Choroid plexus epithelial cell (primary cell): ENCODE results near the gene CEP131.
"Not testable (repeated sequence)": the region's sequence is repeated elsewhere in the genome, so short reads cannot be mapped to it uniquely, and the experiment has no call there.

Source experiments
- DNase-seq: peaks from one replicate; pipeline ENCODE4 v3.0.0-alpha.2; 2010; ENCODE audit warnings: low read depth
- H3K4me3 ChIP-seq: 2 replicates; pipeline ENCODE4 v1.5.1; 2011; ENCODE audit warnings: low read depth, mild to moderate bottlenecking, control low read depth, low read length, moderate library complexity
- CTCF ChIP-seq: conservative IDR thresholded peaks from 2 replicates; pipeline ENCODE4 v1.5.1; 2011; ENCODE audit warnings: low read depth, mild to moderate bottlenecking, control low read depth, inconsistent platforms, low read length, moderate library complexity

The CEP131 gene

DNA sequence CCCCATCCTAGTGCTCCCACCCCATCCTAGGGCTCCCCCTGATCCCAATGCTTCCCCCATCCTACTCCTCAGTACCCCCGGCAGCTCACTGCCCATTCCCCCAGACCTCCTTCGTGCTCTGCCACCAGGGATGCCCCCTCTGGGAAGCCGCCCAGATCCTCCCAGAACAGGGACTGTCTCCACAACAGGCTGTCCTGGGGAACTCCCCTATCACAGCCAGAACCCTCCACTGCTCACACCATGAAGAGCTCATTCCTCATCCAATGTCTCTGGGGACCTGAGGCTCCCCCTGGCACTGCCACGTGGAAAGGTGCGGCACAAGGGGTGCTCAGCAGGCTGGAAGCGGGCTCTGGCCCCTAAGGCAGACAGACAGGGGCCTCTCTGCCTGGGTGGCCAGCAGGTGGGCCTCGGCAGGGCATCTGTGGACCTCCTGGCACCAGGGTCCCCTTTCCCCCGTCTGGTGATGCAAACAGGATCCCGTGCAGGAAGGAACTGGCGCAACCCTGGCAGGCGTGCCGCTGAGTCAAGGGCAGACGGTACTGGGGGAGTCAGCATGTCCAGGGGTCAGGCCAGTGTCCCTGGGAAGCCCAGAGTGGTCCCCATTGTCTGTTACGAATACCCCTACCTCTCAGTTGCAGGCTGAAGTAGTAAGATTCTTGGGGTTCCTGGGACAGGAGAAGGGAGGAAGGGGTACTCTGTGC lies 72.2 kb downstream of the CEP131 start:
- no peak for TF ChIP-seq CTCF
- H3K4me3 ChIP-seq, result no peak overlapping the region

GRCh38 chr17:81148986-81149533 lies 73.7 kb downstream of the CEP131 start:
- no peak overlapping the region for H3K4me3 ChIP-seq
- no peak for TF ChIP-seq CTCF
- no peak for DNase-seq

More for the DNA sequence above, 72.2 kb downstream of the CEP131 start:
- no peak for DNase-seq

- DNase-seq, result no peak
- no peak for TF ChIP-seq CTCF
- no peak overlapping the region for H3K4me3 ChIP-seq
These were observed 74.2 kb downstream of the CEP131 start for GRCh38 chr17:81148571-81148970.

- no peak overlapping the region for H3K4me3 ChIP-seq
- TF ChIP-seq CTCF, result no peak
- no peak for DNase-seq
These were observed 75.1 kb downstream of the CEP131 start for GRCh38 chr17:81147701-81148100.

DNA sequence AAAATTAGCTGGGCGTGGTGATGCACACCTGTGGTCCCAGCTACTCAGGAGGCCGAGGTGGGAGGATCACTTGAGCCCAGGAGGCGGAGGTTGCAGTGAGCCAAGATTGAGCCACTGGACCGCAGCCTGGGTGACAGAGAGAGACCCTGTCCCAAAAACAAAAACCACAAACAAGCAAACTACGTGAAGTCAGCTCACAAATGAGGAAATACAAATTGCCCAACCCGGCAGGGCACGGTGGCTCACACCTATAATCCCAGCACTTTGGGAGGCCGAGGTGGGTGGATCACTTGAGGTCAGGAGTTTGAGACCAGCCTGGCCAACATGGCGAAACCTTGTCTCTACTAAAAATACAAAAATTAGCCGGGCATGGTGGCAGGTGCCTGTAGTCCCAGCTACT lies 76.6 kb downstream of the CEP131 start:
- DNase-seq, H3K4me3 ChIP-seq: not testable (repeated sequence)

GRCh38 chr17:81144423-81144781 lies 78.4 kb downstream of the CEP131 start:
- no peak for TF ChIP-seq CTCF
- no peak for DNase-seq
- no peak overlapping the region for H3K4me3 ChIP-seq

- no peak for TF ChIP-seq CTCF
- DNase-seq, result no peak
- no peak overlapping the region for H3K4me3 ChIP-seq
These were observed 78.9 kb downstream of the CEP131 start for GRCh38 chr17:81143717-81144422.
